Neural cell (in vitro differentiated cells): Measurements from ENCODE around the gene RASGEF1B. TPM values are rescaled to one million over a fixed set of nuclear protein-coding genes. Genes with fewer than 3 reads are reported as not detected.

Experiments
- H2AFZ ChIP-seq: fragments of 200-600, 300-800 bp; sonication (generic), shearing (Covaris generic); 2 replicates; pipeline ENCODE4 v1.6.0; 2014; ENCODE audit warnings: low read depth, mild to moderate bottlenecking, antibody characterized with exemption, low read length, moderate library complexity
- H3F3A ChIP-seq: fragments of 200-600 bp; shearing (Covaris generic); 2 replicates; pipeline ENCODE4 v1.6.1; 2016; ENCODE audit warnings: mild to moderate bottlenecking, moderate library complexity, mixed read lengths, antibody characterized with exemption, low read length; ENCODE audit not compliant: insufficient read depth, poor library complexity, severe bottlenecking
- H3K27ac ChIP-seq: fragments of 200-600, 300-800 bp; sonication (generic), shearing (Covaris generic); 2 replicates; pipeline ENCODE4 v1.5.1; 2014; ENCODE audit warnings: mild to moderate bottlenecking, low read length, moderate library complexity
- H3K27me3 ChIP-seq: fragments of 300-800, 200-600 bp; sonication (generic), shearing (Covaris generic); 2 replicates; pipeline ENCODE4 v1.6.0; 2014; ENCODE audit warnings: mild to moderate bottlenecking, low read depth, low read length, moderate library complexity; ENCODE audit not compliant: insufficient read depth
- H3K36me3 ChIP-seq: fragments of 300-800, 200-600 bp; sonication (generic), shearing (Covaris generic); 2 replicates; pipeline ENCODE4 v1.5.1; 2014; ENCODE audit warnings: mild to moderate bottlenecking, antibody characterized with exemption, low read length, moderate library complexity; ENCODE audit not compliant: insufficient read depth
- H3K4me2 ChIP-seq: fragments of 300-800, 200-600 bp; sonication (generic), shearing (Covaris generic); 2 replicates; pipeline ENCODE4 v1.6.0; 2014; ENCODE audit warnings: mild to moderate bottlenecking, low read length
- H3K4me3 ChIP-seq: fragments of 300-800, 200-600 bp; sonication (generic), shearing (Covaris generic); 2 replicates; pipeline ENCODE4 v1.5.1; 2014; ENCODE audit warnings: mild to moderate bottlenecking, low read length, moderate library complexity
- H3K79me2 ChIP-seq: fragments of 200-600 bp; shearing (Covaris generic); replicated peaks from 2 replicates; pipeline ENCODE4 v1.6.0; 2014; ENCODE audit warnings: mild to moderate bottlenecking, low read length, moderate library complexity; ENCODE audit not compliant: insufficient read depth
- H3K9ac ChIP-seq: fragments of 300-800, 200-600 bp; sonication (generic), shearing (Covaris generic); 2 replicates; pipeline ENCODE4 v1.6.1; 2016; ENCODE audit warnings: mild to moderate bottlenecking, low read length, mixed read lengths
- H3K9me2 ChIP-seq: fragments of 200-600 bp; shearing (Covaris generic); 2 replicates; pipeline ENCODE4 v1.6.1; 2016; ENCODE audit warnings: mild to moderate bottlenecking, low read length, mixed read lengths; ENCODE audit not compliant: insufficient read depth
- H3K9me3 ChIP-seq: fragments of 200-600, 300-800 bp; sonication (generic), shearing (Covaris generic); 2 replicates; pipeline ENCODE4 v1.6.1; 2016; ENCODE audit warnings: mild to moderate bottlenecking, mixed run types, low read length, moderate library complexity, mixed read lengths
- H4K20me1 ChIP-seq: fragments of 200-600 bp; shearing (Covaris generic); 2 replicates; pipeline ENCODE4 v1.6.1; 2016; ENCODE audit warnings: mild to moderate bottlenecking, mixed run types; ENCODE audit not compliant: insufficient read depth
- CTCF ChIP-seq: fragments of 450-650 bp; IDR thresholded peaks from 2 replicates; pipeline ENCODE4 v1.5.1; 2014; ENCODE audit warnings: antibody characterized with exemption, mild to moderate bottlenecking, moderate library complexity; ENCODE audit not compliant: poor library complexity, severe bottlenecking
- EP300 ChIP-seq: fragments of 450-650 bp; conservative IDR thresholded peaks from 2 replicates; pipeline ENCODE4 v1.6.1; 2014; ENCODE audit warnings: antibody characterized with exemption, mild to moderate bottlenecking, moderate library complexity; ENCODE audit not compliant: poor library complexity, severe bottlenecking
- EZH2 ChIP-seq: fragments of 200-600, 300-800 bp; shearing (Covaris generic), sonication (generic); IDR thresholded peaks from 2 replicates; pipeline ENCODE4 v1.6.1; 2014; ENCODE audit warnings: antibody characterized with exemption, low read length, borderline replicate concordance, mild to moderate bottlenecking; ENCODE audit not compliant: insufficient read depth, poor library complexity, severe bottlenecking
- MXI1 ChIP-seq: fragments of 450-650 bp; conservative IDR thresholded peaks from 2 replicates; pipeline ENCODE4 v1.6.1; 2014; ENCODE audit warnings: antibody characterized with exemption, mild to moderate bottlenecking; ENCODE audit not compliant: poor library complexity, severe bottlenecking
- POLR2AphosphoS5 ChIP-seq: IDR thresholded peaks from 2 replicates; pipeline ENCODE4 v1.6.1; 2012
- RAD21 ChIP-seq: fragments of 450-650 bp; conservative IDR thresholded peaks from 2 replicates; pipeline ENCODE4 v1.6.1; 2014; ENCODE audit warnings: antibody characterized with exemption, mild to moderate bottlenecking, moderate library complexity
- SMC3 ChIP-seq: fragments of 450-650 bp; conservative IDR thresholded peaks from 2 replicates; pipeline ENCODE4 v1.6.1; 2014; ENCODE audit warnings: antibody characterized with exemption, mild to moderate bottlenecking, moderate library complexity; ENCODE audit not compliant: poor library complexity
- TAF1 ChIP-seq: IDR thresholded peaks from 2 replicates; pipeline ENCODE4 v1.6.1; 2012; ENCODE audit warnings: low read depth
- polyA plus RNA-seq: library from polyadenylated mRNA; depleted of rRNA; stranded (reverse); fragments of >200 nt; gene quantifications from 2 replicates; pipeline ENCODE4 v1.2.3, GENCODE V29; 2014
- TF ChIP-seq, protein P1 (sequence below): IDR thresholded peaks from 2 replicates; pipeline ENCODE4 v1.6.1; 2012; ENCODE audit warnings: borderline replicate concordance

The RASGEF1B gene
- polyA plus RNA-seq, 1 donor from 2014 or later = 21.5 TPM

DNA sequence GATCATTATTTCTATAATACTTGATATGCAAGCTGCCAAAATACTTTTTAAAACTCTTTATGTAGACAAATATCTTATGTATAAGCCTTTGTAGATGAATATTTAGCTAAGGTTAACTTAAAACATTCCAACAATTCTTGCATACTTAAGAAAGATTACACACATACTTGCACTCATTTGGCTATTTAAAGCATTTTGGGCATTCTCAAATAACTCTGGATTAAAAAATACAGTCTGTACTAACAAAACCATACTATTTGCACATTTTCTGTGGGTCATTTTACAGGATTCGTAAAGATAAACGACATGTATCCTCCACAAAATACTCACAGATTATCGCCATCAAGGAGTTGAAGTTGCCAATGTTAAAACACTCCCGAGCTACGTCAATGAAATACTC, 26.5 kb downstream of the RASGEF1B start:
- no peak overlapping the region for H3K27ac ChIP-seq
- no peaks in the 10 kb centered on the region for H3K9me2 ChIP-seq
- no peaks in the 10 kb centered on the region for H3K9me3 ChIP-seq
- peaks cover 15% of the 10 kb centered on the region for H3K36me3 ChIP-seq
- H4K20me1 ChIP-seq = no peaks in the 10 kb centered on the region
- H3K9ac ChIP-seq = no peak overlapping the region
- TF ChIP-seq TAF1 (no peak), MXI1 (no peak), EZH2 (no peak), RAD21 (no peak), SMC3 (no peak), EP300 (no peak), CTCF (no peak), POLR2AphosphoS5 (no peak)
- TF ChIP-seq, protein P1, sequence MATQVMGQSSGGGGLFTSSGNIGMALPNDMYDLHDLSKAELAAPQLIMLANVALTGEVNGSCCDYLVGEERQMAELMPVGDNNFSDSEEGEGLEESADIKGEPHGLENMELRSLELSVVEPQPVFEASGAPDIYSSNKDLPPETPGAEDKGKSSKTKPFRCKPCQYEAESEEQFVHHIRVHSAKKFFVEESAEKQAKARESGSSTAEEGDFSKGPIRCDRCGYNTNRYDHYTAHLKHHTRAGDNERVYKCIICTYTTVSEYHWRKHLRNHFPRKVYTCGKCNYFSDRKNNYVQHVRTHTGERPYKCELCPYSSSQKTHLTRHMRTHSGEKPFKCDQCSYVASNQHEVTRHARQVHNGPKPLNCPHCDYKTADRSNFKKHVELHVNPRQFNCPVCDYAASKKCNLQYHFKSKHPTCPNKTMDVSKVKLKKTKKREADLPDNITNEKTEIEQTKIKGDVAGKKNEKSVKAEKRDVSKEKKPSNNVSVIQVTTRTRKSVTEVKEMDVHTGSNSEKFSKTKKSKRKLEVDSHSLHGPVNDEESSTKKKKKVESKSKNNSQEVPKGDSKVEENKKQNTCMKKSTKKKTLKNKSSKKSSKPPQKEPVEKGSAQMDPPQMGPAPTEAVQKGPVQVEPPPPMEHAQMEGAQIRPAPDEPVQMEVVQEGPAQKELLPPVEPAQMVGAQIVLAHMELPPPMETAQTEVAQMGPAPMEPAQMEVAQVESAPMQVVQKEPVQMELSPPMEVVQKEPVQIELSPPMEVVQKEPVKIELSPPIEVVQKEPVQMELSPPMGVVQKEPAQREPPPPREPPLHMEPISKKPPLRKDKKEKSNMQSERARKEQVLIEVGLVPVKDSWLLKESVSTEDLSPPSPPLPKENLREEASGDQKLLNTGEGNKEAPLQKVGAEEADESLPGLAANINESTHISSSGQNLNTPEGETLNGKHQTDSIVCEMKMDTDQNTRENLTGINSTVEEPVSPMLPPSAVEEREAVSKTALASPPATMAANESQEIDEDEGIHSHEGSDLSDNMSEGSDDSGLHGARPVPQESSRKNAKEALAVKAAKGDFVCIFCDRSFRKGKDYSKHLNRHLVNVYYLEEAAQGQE = no peak
- H3K4me2 ChIP-seq = no peak overlapping the region
- H3K27me3 ChIP-seq = no peaks in the 10 kb centered on the region
- H3F3A ChIP-seq = no peaks in the 10 kb centered on the region
- H3K79me2 ChIP-seq = no peaks in the 10 kb centered on the region
- H3K4me3 ChIP-seq = no peak overlapping the region
- no peak overlapping the region for H2AFZ ChIP-seq

GRCh38 chr4:81442484-81443085, 29.1 kb downstream of the RASGEF1B start:
- Histone ChIP-seq H4K20me1 (no peaks in the 10 kb centered on the region), H3K36me3 (peaks cover 22% of the 10 kb centered on the region), H3K79me2 (no peaks in the 10 kb centered on the region), H3K27ac (no peak overlapping the region), H3K9me2 (no peaks in the 10 kb centered on the region), H3K4me3 (no peak overlapping the region), H2AFZ (no peak overlapping the region), H3F3A (no peaks in the 10 kb centered on the region), H3K27me3 (no peaks in the 10 kb centered on the region), H3K9me3 (no peaks in the 10 kb centered on the region), H3K4me2 (no peak overlapping the region), H3K9ac (no peak overlapping the region)
- TF ChIP-seq POLR2AphosphoS5 (no peak), MXI1 (no peak), SMC3 (no peak), EP300 (no peak), CTCF (no peak), EZH2 (no peak), RAD21 (no peak), TAF1 (no peak)
- TF ChIP-seq, protein P1 = no peak
